Loucy (cell line): ENCODE data around the gene PDIA2.
A peak's percentile ranks its signal among the peaks of the same experiment; 100 is the strongest.

Experiments
- H2AFZ ChIP-seq: fragments of 200-600 bp; sonication (generic); 2 replicates; pipeline ENCODE4 v1.6.0; 2016; ENCODE audit warnings: antibody characterized with exemption, mild to moderate bottlenecking, low read length, moderate library complexity
- H3F3A ChIP-seq: fragments of 200-600 bp; 2 replicates; pipeline ENCODE4 v1.6.0; 2016; ENCODE audit warnings: antibody characterized with exemption, low read depth, mild to moderate bottlenecking
- H3K27me3 ChIP-seq: fragments of 200-600 bp; sonication (generic); 2 replicates; pipeline ENCODE4 v1.6.1; 2014; ENCODE audit warnings: low read length, mild to moderate bottlenecking; ENCODE audit not compliant: insufficient read depth, poor library complexity, severe bottlenecking
- H3K36me3 ChIP-seq: fragments of 200-600 bp; sonication (generic); 2 replicates; pipeline ENCODE4 v1.6.1; 2016; ENCODE audit warnings: low read length; ENCODE audit not compliant: insufficient read depth
- H3K4me1 ChIP-seq: fragments of 200-600 bp; sonication (generic); 2 replicates; pipeline ENCODE4 v1.5.1; 2014; ENCODE audit warnings: low read length, mild to moderate bottlenecking; ENCODE audit not compliant: insufficient read depth, poor library complexity, severe bottlenecking
- H3K4me2 ChIP-seq: fragments of 200-600 bp; sonication (generic); 2 replicates; pipeline ENCODE4 v1.6.0; 2014; ENCODE audit warnings: antibody characterized with exemption, low read length, low read depth, mild to moderate bottlenecking; ENCODE audit not compliant: poor library complexity, severe bottlenecking
- H3K4me3 ChIP-seq: fragments of 200-600 bp; sonication (generic); 2 replicates; pipeline ENCODE4 v1.5.1; 2014; ENCODE audit warnings: low read length, mild to moderate bottlenecking, mixed read lengths; ENCODE audit not compliant: poor library complexity, severe bottlenecking
- H3K79me2 ChIP-seq: fragments of 200-600 bp; sonication (generic); 2 replicates; pipeline ENCODE4 v1.6.1; 2014; ENCODE audit warnings: low read length; ENCODE audit not compliant: insufficient read depth
- H3K9ac ChIP-seq: fragments of 200-600 bp; sonication (generic); 2 replicates; pipeline ENCODE4 v1.6.0; 2014; ENCODE audit warnings: mild to moderate bottlenecking, low read depth, low read length, moderate library complexity; ENCODE audit not compliant: poor library complexity, severe bottlenecking
- H3K9me2 ChIP-seq: fragments of 200-600 bp; sonication (generic); replicated peaks from 2 replicates; pipeline ENCODE4 v1.6.1; 2016; ENCODE audit warnings: low read depth, low read length, mixed read lengths
- H3K9me3 ChIP-seq: fragments of 200-600 bp; sonication (generic); 2 replicates; pipeline ENCODE4 v1.6.1; 2014; ENCODE audit warnings: mild to moderate bottlenecking, antibody characterized with exemption, low read length, low read depth; ENCODE audit not compliant: insufficient read depth
- H4K20me1 ChIP-seq: fragments of 200-600 bp; sonication (generic); 2 replicates; pipeline ENCODE4 v1.6.0; 2014; ENCODE audit warnings: antibody characterized with exemption, low read length, mild to moderate bottlenecking; ENCODE audit not compliant: insufficient read depth, poor library complexity, severe bottlenecking
- EZH2phosphoT487 ChIP-seq: fragments of 200-600 bp; IDR thresholded peaks from 2 replicates; pipeline ENCODE4 v1.6.1; 2018; ENCODE audit warnings: antibody characterized with exemption, mild to moderate bottlenecking, moderate library complexity, borderline replicate concordance
- TF ChIP-seq, protein P1 (sequence below): fragments of 200-600 bp; sonication (generic); conservative IDR thresholded peaks from 2 replicates; pipeline ENCODE4 v1.5.1; 2014; ENCODE audit warnings: mild to moderate bottlenecking, antibody characterized with exemption, low read length

PDIA2 gene

DNA sequence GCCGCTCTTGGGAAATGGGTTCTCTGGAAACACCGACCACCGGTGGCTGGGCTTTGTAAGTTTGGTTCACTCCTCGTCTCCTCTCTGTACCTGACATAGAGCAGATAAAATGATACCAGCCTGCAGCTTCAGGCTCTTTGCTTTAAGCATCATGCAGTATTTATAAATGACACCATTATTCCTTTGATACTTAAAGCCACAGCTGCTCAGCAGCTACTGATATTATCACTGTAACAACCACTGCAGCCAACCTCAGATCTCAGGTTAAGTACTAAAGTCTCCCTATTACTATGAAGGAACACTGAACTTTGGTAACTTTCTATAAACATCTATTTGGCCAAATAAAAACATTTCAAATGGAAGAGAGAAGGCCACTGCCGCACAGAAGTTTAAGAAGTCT lies 34.6 kb downstream of the PDIA2 start:
- Histone ChIP-seq H3K9me3 (no peaks in the 10 kb centered on the region), H3K4me2 (peak overlapping the region; percentile 37), H3K9me2 (no peaks in the 10 kb centered on the region), H4K20me1 (no peaks in the 10 kb centered on the region), H3K4me3 (peak overlapping the region; percentile 13), H3K27me3 (no peaks in the 10 kb centered on the region), H3K9ac (no peak overlapping the region), H2AFZ (no peak overlapping the region), H3F3A (no peaks in the 10 kb centered on the region), H3K36me3 (peaks cover 11% of the 10 kb centered on the region; the same call in 1 of the 2 replicates), H3K4me1 (peaks cover 22% of the 10 kb centered on the region), H3K79me2 (peaks cover 34% of the 10 kb centered on the region; the same call in 1 of the 2 replicates)
- no peak for TF ChIP-seq EZH2phosphoT487
- TF ChIP-seq, protein P1, sequence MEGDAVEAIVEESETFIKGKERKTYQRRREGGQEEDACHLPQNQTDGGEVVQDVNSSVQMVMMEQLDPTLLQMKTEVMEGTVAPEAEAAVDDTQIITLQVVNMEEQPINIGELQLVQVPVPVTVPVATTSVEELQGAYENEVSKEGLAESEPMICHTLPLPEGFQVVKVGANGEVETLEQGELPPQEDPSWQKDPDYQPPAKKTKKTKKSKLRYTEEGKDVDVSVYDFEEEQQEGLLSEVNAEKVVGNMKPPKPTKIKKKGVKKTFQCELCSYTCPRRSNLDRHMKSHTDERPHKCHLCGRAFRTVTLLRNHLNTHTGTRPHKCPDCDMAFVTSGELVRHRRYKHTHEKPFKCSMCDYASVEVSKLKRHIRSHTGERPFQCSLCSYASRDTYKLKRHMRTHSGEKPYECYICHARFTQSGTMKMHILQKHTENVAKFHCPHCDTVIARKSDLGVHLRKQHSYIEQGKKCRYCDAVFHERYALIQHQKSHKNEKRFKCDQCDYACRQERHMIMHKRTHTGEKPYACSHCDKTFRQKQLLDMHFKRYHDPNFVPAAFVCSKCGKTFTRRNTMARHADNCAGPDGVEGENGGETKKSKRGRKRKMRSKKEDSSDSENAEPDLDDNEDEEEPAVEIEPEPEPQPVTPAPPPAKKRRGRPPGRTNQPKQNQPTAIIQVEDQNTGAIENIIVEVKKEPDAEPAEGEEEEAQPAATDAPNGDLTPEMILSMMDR: no peak

DNA sequence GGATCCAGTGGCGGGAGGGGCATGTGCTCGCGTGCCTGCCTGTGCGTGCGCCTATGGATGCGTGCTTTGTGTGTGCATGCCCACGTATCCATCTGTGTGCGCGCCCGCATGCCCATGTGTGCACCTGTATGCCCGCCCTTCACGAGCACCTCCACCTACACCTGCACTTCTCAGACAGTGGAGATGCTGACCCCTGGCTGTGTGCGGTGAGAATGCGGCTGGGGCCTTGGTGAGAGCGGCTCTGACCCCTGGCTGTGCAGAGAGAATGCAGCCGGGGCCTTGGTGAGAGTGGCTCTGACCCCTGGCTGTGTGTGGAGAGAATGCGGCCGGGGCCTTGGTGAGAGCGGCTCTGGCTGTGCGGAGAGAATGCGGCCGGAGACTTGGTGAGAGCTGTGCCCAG lies 35.7 kb downstream of the PDIA2 start:
- Histone ChIP-seq H3K27me3 (no peaks in the 10 kb centered on the region), H3K79me2 (peaks cover 38% of the 10 kb centered on the region; the same call in 1 of the 2 replicates), H3K4me2 (no peak overlapping the region), H2AFZ (no peak overlapping the region), H3F3A (no peaks in the 10 kb centered on the region), H3K4me1 (peaks cover 22% of the 10 kb centered on the region), H3K9ac (no peak overlapping the region), H3K36me3 (peaks cover under 1% of the 10 kb centered on the region; the same call in 1 of the 2 replicates), H3K4me3 (no peak overlapping the region), H4K20me1 (no peaks in the 10 kb centered on the region), H3K9me2 (no peaks in the 10 kb centered on the region), H3K9me3 (no peaks in the 10 kb centered on the region)
- TF ChIP-seq, protein P1: peak; percentile 48
- no peak for TF ChIP-seq EZH2phosphoT487

DNA sequence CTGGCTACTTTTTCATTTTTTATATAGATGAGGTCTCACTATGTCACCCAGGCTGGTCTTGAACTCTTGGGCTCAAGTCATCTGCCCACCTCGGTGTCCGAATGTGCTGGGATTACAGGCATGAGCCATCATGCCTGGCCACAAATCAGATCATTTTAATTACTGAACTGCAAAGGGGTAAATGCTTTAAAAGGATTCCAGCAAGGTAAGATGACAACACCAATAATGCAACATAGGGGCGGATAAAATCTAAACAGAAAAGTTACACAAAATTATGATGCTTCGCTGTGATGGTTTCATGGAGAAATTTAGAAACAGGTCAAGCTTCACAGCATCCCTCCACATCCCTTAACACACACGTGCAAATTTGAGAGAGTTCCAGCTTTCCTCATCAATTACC lies 37.2 kb downstream of the PDIA2 start:
- peaks cover 38% of the 10 kb centered on the region for H3K4me1 ChIP-seq
- H3K4me3 ChIP-seq: no peak overlapping the region
- H3K79me2 ChIP-seq: peaks cover 50% of the 10 kb centered on the region; the same call in 1 of the 2 replicates
- H3K4me2 ChIP-seq: no peak overlapping the region
- no peak overlapping the region for H2AFZ ChIP-seq
- H3K9me2 ChIP-seq: no peaks in the 10 kb centered on the region
- no peaks in the 10 kb centered on the region for H3K36me3 ChIP-seq
- no peaks in the 10 kb centered on the region for H4K20me1 ChIP-seq
- TF ChIP-seq, protein P1: no peak
- no peak for TF ChIP-seq EZH2phosphoT487
- H3K27me3 ChIP-seq: no peaks in the 10 kb centered on the region
- no peak overlapping the region for H3K9ac ChIP-seq
- no peaks in the 10 kb centered on the region for H3K9me3 ChIP-seq
- no peaks in the 10 kb centered on the region for H3F3A ChIP-seq
